ENCODE results near the gene SPPL2B. TPM values are rescaled to one million over a fixed set of nuclear protein-coding genes. Genes with fewer than 3 reads are reported as not detected.

The SPPL2B gene
- total RNA-seq, 4 donors from 2014 or later = 47.8 to 97.8 (median 67.3) TPM

- intact Hi-C loops (cut with DNase I) = loop anchor here (10.0 kb wide), 1 partner anchor 156 kb away; no protein-coding TSS in a partner anchor
Observed at GRCh38 chr19:2381148-2381820, 52.8 kb downstream of the SPPL2B start.

GRCh38 chr19:2382530-2383222 is 54.2 kb downstream of the SPPL2B start:
- Histone ChIP-seq H3K27ac (no peak overlapping the region), H3K4me3 (replicated peaks in 1 of 3) (no peak overlapping the region), H3K27me3 (no peaks in the 10 kb centered on the region), H3K36me3 (no peaks in the 10 kb centered on the region), H3K9me3 (no peaks in the 10 kb centered on the region), H3K4me1 (no peaks in the 10 kb centered on the region)
- TF ChIP-seq CTCF (IDR thresholded peaks at IDR 0.05) (no peak), POLR2A (IDR thresholded peaks at IDR 0.05) (no peak)
- WGBS, 2 donors = 85 to 88% methylated on average over 12 to 13 of the region's 13 CpGs
- intact Hi-C loops (cut with DNase I) = loop anchor here (10.0 kb wide), 1 partner anchor 158 kb away; no protein-coding TSS in a partner anchor
- no peak for DNase-seq

More at GRCh38 chr19:2381148-2381820, 52.8 kb downstream of the SPPL2B start:
- 48 to 53% methylated on average over 18 of the region's 18 CpGs for WGBS, 2 donors
- H3K36me3 ChIP-seq = no peaks in the 10 kb centered on the region
- no peaks in the 10 kb centered on the region for H3K27me3 ChIP-seq
- DNase-seq = no peak
- H3K4me1 ChIP-seq = no peaks in the 10 kb centered on the region
- TF ChIP-seq CTCF (IDR thresholded peaks at IDR 0.05) (no peak), POLR2A (IDR thresholded peaks at IDR 0.05) (no peak)
- no peak overlapping the region for H3K27ac ChIP-seq
- H3K9me3 ChIP-seq = no peaks in the 10 kb centered on the region
- no peak overlapping the region for H3K4me3 ChIP-seq (replicated peaks in 1 of 3)

- Histone ChIP-seq H3K27ac (no peak overlapping the region), H3K27me3 (no peaks in the 10 kb centered on the region), H3K36me3 (no peaks in the 10 kb centered on the region), H3K4me3 (replicated peaks in 1 of 3) (no peak overlapping the region), H3K4me1 (no peaks in the 10 kb centered on the region), H3K9me3 (no peaks in the 10 kb centered on the region)
- no peak for DNase-seq
- TF ChIP-seq POLR2A (IDR thresholded peaks at IDR 0.05) (no peak), CTCF (IDR thresholded peaks at IDR 0.05) (no peak)
- WGBS, 2 donors = 34 to 52% methylated on average over 19 to 24 of the region's 37 CpGs
- intact Hi-C loops (cut with DNase I) = loop anchor here (10.0 kb wide), 1 partner anchor 160 kb away; no protein-coding TSS in a partner anchor
Observed at GRCh38 chr19:2385053-2385721, 56.7 kb downstream of the SPPL2B start.

DNA sequence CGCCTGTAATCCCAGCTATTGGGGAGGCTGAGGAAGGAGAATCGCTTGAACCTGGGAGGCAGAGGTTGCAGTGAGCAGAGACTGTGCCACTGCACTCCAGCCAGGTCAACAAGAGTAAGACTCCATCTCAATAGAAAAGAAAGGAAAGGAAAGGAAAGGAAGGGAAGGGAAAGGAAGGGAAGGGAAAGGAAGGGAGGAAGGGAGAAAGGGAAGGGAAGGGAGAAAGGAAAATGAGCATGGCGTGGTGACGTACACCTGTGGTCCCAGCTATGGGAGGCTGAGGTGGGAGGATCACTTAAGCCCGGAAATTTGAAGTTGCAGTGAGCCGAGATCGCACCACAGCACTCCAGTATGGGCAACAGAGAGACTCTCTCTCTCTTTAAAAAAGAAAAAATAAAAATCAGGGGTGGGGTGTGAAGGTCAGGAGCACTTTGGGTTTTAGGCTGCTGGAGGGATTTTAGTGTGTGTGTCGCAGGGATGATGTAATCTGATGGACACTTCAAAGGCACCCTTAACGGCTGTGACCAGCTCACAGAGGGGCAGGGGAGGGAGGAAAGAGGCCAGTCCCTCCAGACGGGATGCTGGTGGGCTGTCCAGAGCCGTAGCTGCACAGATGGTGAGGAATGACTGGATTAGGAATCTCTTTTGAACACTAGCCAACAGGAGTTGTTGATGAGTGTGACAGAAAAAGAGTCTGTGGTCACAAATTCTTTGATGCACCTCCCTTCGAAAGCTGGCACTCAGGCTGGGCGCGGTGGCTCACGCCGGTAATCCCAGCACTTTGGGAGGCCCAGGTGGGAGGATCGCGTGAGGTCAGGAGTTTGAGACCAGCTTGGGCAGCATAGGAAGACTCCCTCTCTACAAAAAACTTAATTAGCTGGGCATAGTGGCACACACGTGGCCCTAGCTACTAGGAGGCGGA is 59.1 kb downstream of the SPPL2B start:
- 73% methylated on average over 20 of the region's 20 CpGs for WGBS, 2 donors
- TF ChIP-seq POLR2A (IDR thresholded peaks at IDR 0.05) = no peak
- TF ChIP-seq CTCF (IDR thresholded peaks at IDR 0.05) = no peak
- intact Hi-C loops (cut with DNase I) = loop anchor here (10.0 kb wide), 1 partner anchor 163 kb away; no protein-coding TSS in a partner anchor

More for the DNA sequence above, 59.1 kb downstream of the SPPL2B start:
- DNase-seq = no peak
- H3K4me1 ChIP-seq = peaks cover 5 to 6% of the 10 kb centered on the region in 2 donors
- no peak overlapping the region for H3K4me3 ChIP-seq (replicated peaks in 1 of 3)
- H3K27ac ChIP-seq = no peak overlapping the region
- no peaks in the 10 kb centered on the region for H3K36me3 ChIP-seq
- H3K9me3 ChIP-seq = no peaks in the 10 kb centered on the region
- no peaks in the 10 kb centered on the region for H3K27me3 ChIP-seq
